GM12801 (cell line): ENCODE data around the gene NDC1.

ENCODE experiments used
- TF ChIP-seq, protein P1 (sequence below): IDR thresholded peaks from one replicate; pipeline ENCODE4 v1.5.1; 2011; ENCODE audit warnings: control low read depth; ENCODE audit not compliant: insufficient read length; ENCODE audit errors: extremely low read depth

NDC1 gene

DNA sequence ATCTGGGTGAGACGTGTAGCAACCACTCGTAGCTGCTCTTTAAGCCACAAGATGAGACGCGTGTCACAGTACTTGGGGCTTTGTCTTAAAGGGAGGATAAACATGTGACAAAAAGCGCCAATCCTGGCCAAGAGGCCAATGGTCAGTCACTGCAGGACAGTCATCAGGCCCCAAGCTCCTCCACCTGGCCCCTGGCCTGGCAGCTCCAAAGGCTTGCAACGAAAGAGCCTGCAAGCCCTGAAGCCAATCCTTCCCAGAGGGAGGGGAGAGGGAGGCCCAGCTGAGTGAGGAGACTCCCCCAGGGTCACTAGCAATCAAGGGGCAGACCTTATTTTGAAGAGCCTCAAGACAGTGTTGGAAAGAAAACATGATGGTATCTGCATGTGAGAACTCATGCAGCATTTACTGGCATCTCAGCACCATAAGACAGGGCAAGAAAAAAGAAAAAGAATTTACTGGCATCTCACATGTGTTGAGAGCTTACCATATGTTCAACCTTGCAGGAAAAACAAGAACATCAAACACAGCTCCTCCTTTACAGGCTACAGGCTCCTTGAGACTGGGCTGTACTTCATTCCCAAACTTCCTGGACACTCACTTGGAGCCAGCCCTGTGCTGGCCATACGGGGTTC is 110.5 kb downstream of the NDC1 start:
- TF ChIP-seq, protein P1, sequence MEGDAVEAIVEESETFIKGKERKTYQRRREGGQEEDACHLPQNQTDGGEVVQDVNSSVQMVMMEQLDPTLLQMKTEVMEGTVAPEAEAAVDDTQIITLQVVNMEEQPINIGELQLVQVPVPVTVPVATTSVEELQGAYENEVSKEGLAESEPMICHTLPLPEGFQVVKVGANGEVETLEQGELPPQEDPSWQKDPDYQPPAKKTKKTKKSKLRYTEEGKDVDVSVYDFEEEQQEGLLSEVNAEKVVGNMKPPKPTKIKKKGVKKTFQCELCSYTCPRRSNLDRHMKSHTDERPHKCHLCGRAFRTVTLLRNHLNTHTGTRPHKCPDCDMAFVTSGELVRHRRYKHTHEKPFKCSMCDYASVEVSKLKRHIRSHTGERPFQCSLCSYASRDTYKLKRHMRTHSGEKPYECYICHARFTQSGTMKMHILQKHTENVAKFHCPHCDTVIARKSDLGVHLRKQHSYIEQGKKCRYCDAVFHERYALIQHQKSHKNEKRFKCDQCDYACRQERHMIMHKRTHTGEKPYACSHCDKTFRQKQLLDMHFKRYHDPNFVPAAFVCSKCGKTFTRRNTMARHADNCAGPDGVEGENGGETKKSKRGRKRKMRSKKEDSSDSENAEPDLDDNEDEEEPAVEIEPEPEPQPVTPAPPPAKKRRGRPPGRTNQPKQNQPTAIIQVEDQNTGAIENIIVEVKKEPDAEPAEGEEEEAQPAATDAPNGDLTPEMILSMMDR = no peak

DNA sequence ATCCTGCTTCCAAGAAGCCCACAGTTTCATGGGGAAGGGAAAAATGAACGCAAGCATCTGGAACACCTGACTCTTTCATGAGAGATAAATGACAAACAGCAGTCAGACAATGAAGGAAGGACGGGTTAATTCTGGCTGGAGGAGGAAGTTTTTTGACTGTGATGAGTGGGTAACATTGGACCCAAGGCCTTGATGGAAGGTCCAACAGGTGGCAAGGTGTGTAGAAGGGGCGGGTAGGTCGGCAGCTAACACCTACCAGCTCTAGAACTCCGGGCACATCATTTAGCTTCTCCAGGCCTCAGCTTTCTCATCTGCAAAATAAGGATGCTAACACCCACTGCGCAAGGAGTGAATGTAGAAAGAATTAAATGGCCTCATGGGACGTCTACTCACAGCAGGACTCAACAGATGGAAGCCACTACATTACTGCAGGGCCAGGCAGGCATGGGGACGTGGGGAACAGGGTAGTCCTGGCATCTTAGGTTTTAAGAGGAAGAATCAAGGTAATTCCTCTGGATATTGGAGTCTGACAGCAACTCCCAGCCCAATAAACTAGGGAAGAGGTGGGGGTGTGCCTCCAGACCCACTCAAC is 112.0 kb downstream of the NDC1 start:
- TF ChIP-seq, protein P1 = no peak

DNA sequence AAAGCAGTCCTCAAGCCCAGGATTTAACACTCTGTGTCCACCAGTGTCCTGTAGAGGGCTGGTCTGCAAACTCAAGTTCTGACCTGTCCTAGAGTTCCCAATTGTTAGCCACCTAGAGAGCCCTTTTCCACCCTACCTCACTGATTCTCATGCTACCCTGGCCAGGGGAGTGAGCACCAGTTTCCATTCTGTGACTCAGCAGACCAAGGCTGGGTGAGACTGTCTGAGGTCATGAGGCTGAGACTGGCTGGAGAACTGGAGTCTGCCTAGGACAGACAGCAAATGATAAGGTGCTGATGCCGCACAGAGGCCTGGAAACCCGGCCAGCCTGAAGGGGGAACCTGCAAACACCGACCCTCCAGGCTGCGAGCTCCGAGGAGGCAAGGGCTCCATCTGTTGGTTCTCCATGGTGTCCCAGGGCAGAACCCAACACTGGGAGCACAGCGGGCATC is 112.8 kb downstream of the NDC1 start:
- TF ChIP-seq, protein P1 = no peak

DNA sequence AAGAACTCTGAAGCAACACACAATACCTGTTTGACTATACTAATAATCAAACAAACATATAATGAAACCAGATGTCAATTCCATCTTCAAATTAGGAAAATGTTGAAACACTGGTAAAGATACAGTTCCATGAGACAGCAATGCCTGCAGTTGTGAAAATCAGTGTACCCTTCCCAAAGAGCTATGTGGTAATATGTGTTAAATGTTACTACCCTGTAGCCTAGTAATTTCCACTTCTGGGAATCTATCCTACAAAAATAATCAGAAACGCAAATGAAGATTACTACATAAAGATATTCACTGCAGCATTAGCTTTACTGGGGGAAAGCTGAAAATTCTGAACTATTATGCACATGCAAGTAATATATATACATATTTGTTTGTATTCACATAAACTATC is 116.1 kb downstream of the NDC1 start:
- TF ChIP-seq, protein P1 = no peak

DNA sequence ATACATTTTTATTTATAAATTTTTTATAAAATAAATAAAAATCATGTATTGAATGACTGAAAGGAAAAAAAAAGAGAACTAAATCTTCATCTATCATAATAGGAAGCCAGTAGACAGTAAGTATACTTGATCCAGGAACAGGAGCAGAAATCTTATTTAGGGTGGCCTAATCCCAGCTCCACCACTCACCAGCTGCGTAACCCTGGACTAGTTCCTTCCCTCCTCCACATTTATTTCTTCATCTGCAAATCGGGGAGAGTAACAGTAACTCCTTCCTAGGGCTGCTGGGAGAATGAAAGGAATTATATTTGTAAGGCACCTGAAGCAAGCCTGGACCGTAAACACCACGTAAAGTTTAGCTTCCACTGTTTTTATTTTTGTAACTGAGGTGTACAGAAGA is 117.0 kb downstream of the NDC1 start:
- TF ChIP-seq, protein P1 = no peak

DNA sequence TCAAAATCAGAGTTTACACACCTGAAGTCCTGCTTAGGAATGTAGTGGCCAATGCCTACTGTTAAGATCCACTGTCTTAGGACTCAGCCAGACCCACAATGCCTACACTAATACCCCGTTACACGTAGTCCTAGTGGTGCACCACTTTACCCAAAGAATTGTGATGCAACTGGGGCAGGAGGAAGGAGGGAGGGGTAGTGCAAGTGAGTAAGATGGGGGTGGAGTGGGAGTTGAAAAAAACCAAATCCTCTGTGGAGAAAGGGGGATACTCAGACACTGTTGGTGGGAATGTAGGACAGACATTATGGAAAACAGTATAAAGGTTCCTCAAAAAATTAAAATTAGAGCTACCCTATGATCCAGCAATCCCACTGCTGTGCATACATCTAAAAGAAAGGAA is 118.6 kb downstream of the NDC1 start:
- TF ChIP-seq, protein P1 = no peak

DNA sequence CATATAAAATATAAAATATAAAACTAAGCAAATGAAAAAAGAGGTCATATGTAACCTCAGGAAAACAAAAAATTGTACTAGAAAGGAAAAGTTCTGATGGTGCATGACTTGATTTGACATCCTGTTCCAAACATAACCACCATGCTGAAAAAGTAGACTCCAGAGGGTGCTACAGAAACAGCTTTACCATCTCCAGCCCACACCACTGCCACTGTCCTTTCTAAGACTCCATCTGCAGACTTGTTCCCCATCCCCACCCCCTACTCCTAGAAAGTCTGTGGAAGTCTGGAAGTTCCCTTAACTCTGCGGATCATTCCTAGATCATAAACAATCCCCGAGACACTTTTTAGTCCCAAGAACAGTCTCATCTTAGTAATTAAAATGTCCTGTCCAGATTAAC is 119.7 kb downstream of the NDC1 start:
- TF ChIP-seq, protein P1 = no peak
